Neural cell (in vitro differentiated cells): Measurements from ENCODE around the gene NUBP1. TPM values are rescaled to one million over a fixed set of nuclear protein-coding genes. Genes with fewer than 3 reads are reported as not detected.

ENCODE experiments used
- H2AFZ ChIP-seq: fragments of 200-600, 300-800 bp; sonication (generic), shearing (Covaris generic); 2 replicates; pipeline ENCODE4 v1.6.0; 2014; ENCODE audit warnings: low read depth, mild to moderate bottlenecking, antibody characterized with exemption, low read length, moderate library complexity
- H3F3A ChIP-seq: fragments of 200-600 bp; shearing (Covaris generic); 2 replicates; pipeline ENCODE4 v1.6.1; 2016; ENCODE audit warnings: mild to moderate bottlenecking, moderate library complexity, mixed read lengths, antibody characterized with exemption, low read length; ENCODE audit not compliant: insufficient read depth, poor library complexity, severe bottlenecking
- H3K27ac ChIP-seq: fragments of 200-600, 300-800 bp; sonication (generic), shearing (Covaris generic); 2 replicates; pipeline ENCODE4 v1.5.1; 2014; ENCODE audit warnings: mild to moderate bottlenecking, low read length, moderate library complexity
- H3K27me3 ChIP-seq: fragments of 300-800, 200-600 bp; sonication (generic), shearing (Covaris generic); 2 replicates; pipeline ENCODE4 v1.6.0; 2014; ENCODE audit warnings: mild to moderate bottlenecking, low read depth, low read length, moderate library complexity; ENCODE audit not compliant: insufficient read depth
- H3K36me3 ChIP-seq: fragments of 300-800, 200-600 bp; sonication (generic), shearing (Covaris generic); 2 replicates; pipeline ENCODE4 v1.5.1; 2014; ENCODE audit warnings: mild to moderate bottlenecking, antibody characterized with exemption, low read length, moderate library complexity; ENCODE audit not compliant: insufficient read depth
- H3K4me2 ChIP-seq: fragments of 300-800, 200-600 bp; sonication (generic), shearing (Covaris generic); 2 replicates; pipeline ENCODE4 v1.6.0; 2014; ENCODE audit warnings: mild to moderate bottlenecking, low read length
- H3K4me3 ChIP-seq: fragments of 300-800, 200-600 bp; sonication (generic), shearing (Covaris generic); 2 replicates; pipeline ENCODE4 v1.5.1; 2014; ENCODE audit warnings: mild to moderate bottlenecking, low read length, moderate library complexity
- H3K79me2 ChIP-seq: fragments of 200-600 bp; shearing (Covaris generic); replicated peaks from 2 replicates; pipeline ENCODE4 v1.6.0; 2014; ENCODE audit warnings: mild to moderate bottlenecking, low read length, moderate library complexity; ENCODE audit not compliant: insufficient read depth
- H3K9ac ChIP-seq: fragments of 300-800, 200-600 bp; sonication (generic), shearing (Covaris generic); 2 replicates; pipeline ENCODE4 v1.6.1; 2016; ENCODE audit warnings: mild to moderate bottlenecking, low read length, mixed read lengths
- H3K9me2 ChIP-seq: fragments of 200-600 bp; shearing (Covaris generic); 2 replicates; pipeline ENCODE4 v1.6.1; 2016; ENCODE audit warnings: mild to moderate bottlenecking, low read length, mixed read lengths; ENCODE audit not compliant: insufficient read depth
- H3K9me3 ChIP-seq: fragments of 200-600, 300-800 bp; sonication (generic), shearing (Covaris generic); 2 replicates; pipeline ENCODE4 v1.6.1; 2016; ENCODE audit warnings: mild to moderate bottlenecking, mixed run types, low read length, moderate library complexity, mixed read lengths
- H4K20me1 ChIP-seq: fragments of 200-600 bp; shearing (Covaris generic); 2 replicates; pipeline ENCODE4 v1.6.1; 2016; ENCODE audit warnings: mild to moderate bottlenecking, mixed run types; ENCODE audit not compliant: insufficient read depth
- EP300 ChIP-seq: fragments of 450-650 bp; conservative IDR thresholded peaks from 2 replicates; pipeline ENCODE4 v1.6.1; 2014; ENCODE audit warnings: antibody characterized with exemption, mild to moderate bottlenecking, moderate library complexity; ENCODE audit not compliant: poor library complexity, severe bottlenecking
- EZH2 ChIP-seq: fragments of 200-600, 300-800 bp; shearing (Covaris generic), sonication (generic); IDR thresholded peaks from 2 replicates; pipeline ENCODE4 v1.6.1; 2014; ENCODE audit warnings: antibody characterized with exemption, low read length, borderline replicate concordance, mild to moderate bottlenecking; ENCODE audit not compliant: insufficient read depth, poor library complexity, severe bottlenecking
- MXI1 ChIP-seq: fragments of 450-650 bp; conservative IDR thresholded peaks from 2 replicates; pipeline ENCODE4 v1.6.1; 2014; ENCODE audit warnings: antibody characterized with exemption, mild to moderate bottlenecking; ENCODE audit not compliant: poor library complexity, severe bottlenecking
- POLR2AphosphoS5 ChIP-seq: IDR thresholded peaks from 2 replicates; pipeline ENCODE4 v1.6.1; 2012
- RAD21 ChIP-seq: fragments of 450-650 bp; conservative IDR thresholded peaks from 2 replicates; pipeline ENCODE4 v1.6.1; 2014; ENCODE audit warnings: antibody characterized with exemption, mild to moderate bottlenecking, moderate library complexity
- SMC3 ChIP-seq: fragments of 450-650 bp; conservative IDR thresholded peaks from 2 replicates; pipeline ENCODE4 v1.6.1; 2014; ENCODE audit warnings: antibody characterized with exemption, mild to moderate bottlenecking, moderate library complexity; ENCODE audit not compliant: poor library complexity
- TAF1 ChIP-seq: IDR thresholded peaks from 2 replicates; pipeline ENCODE4 v1.6.1; 2012; ENCODE audit warnings: low read depth
- polyA plus RNA-seq: library from polyadenylated mRNA; depleted of rRNA; stranded (reverse); fragments of >200 nt; gene quantifications from 2 replicates; pipeline ENCODE4 v1.2.3, GENCODE V29; 2014
- TF ChIP-seq, protein P1 (sequence below): IDR thresholded peaks from 2 replicates; pipeline ENCODE4 v1.6.1; 2012; ENCODE audit warnings: borderline replicate concordance
- TF ChIP-seq, protein P2 (sequence below): fragments of 450-650 bp; IDR thresholded peaks from 2 replicates; pipeline ENCODE4 v1.5.1; 2014; ENCODE audit warnings: antibody characterized with exemption, mild to moderate bottlenecking, moderate library complexity; ENCODE audit not compliant: poor library complexity, severe bottlenecking

The NUBP1 gene
- polyA plus RNA-seq, 1 donor from 2014 or later, result 19.7 TPM

DNA sequence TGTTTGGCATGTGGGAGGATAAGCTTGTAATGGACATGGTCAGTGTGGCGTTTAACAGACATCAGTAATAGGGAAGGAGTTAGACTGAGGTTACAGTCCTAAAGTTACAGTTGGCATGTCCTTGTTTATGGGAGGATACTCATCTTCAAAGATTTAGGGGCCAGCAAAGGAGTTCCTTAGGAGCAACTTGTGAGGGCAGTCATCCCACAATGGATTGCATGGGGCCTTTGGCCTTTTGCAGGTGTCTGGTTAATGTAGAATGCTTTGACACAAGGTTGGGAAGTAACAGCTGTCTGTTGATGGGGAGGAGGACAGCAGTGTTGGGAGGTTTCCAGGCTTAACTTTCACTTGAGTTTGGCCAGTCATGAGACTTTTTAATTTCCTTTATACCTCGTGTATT, 2.2 kb downstream of the NUBP1 start:
- Histone ChIP-seq H3K27me3 (no peaks in the 10 kb centered on the region), H3K4me3 (no peak overlapping the region), H3K79me2 (no peaks in the 10 kb centered on the region)

DNA sequence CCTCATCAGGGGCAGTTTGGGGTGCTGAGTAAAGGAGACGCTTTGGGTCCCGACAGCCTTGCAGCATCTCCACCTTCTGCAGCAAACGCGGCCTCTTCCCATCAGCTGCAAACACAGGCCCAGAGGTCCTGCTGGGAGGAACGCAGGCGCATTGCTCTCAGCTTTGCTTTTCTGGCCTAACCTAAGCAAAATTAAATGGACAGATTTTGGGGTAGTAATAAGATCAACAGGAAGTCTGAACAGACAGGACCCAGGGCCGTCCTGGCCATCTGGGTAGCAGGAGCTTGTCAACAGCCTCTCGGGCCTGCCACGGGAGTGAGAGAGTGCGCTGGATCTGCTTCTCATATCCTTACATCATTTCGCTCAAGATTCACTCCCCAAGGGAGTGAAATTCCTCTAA, 7.2 kb downstream of the NUBP1 start:
- H3K9me3 ChIP-seq, result no peaks in the 10 kb centered on the region
- no peak overlapping the region for H3K4me2 ChIP-seq
- no peaks in the 10 kb centered on the region for H3K9me2 ChIP-seq
- no peaks in the 10 kb centered on the region for H3K79me2 ChIP-seq
- no peak overlapping the region for H2AFZ ChIP-seq
- TF ChIP-seq EZH2 (no peak), SMC3 (no peak), TAF1 (no peak), EP300 (no peak), RAD21 (no peak), MXI1 (no peak), POLR2AphosphoS5 (no peak)
- TF ChIP-seq, protein P1, sequence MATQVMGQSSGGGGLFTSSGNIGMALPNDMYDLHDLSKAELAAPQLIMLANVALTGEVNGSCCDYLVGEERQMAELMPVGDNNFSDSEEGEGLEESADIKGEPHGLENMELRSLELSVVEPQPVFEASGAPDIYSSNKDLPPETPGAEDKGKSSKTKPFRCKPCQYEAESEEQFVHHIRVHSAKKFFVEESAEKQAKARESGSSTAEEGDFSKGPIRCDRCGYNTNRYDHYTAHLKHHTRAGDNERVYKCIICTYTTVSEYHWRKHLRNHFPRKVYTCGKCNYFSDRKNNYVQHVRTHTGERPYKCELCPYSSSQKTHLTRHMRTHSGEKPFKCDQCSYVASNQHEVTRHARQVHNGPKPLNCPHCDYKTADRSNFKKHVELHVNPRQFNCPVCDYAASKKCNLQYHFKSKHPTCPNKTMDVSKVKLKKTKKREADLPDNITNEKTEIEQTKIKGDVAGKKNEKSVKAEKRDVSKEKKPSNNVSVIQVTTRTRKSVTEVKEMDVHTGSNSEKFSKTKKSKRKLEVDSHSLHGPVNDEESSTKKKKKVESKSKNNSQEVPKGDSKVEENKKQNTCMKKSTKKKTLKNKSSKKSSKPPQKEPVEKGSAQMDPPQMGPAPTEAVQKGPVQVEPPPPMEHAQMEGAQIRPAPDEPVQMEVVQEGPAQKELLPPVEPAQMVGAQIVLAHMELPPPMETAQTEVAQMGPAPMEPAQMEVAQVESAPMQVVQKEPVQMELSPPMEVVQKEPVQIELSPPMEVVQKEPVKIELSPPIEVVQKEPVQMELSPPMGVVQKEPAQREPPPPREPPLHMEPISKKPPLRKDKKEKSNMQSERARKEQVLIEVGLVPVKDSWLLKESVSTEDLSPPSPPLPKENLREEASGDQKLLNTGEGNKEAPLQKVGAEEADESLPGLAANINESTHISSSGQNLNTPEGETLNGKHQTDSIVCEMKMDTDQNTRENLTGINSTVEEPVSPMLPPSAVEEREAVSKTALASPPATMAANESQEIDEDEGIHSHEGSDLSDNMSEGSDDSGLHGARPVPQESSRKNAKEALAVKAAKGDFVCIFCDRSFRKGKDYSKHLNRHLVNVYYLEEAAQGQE, result no peak
- H3K4me3 ChIP-seq, result no peak overlapping the region
- no peak overlapping the region for H3K9ac ChIP-seq
- H3F3A ChIP-seq, result no peaks in the 10 kb centered on the region
- H3K36me3 ChIP-seq, result no peaks in the 10 kb centered on the region
- H3K27ac ChIP-seq, result no peak overlapping the region
- no peaks in the 10 kb centered on the region for H4K20me1 ChIP-seq
- H3K27me3 ChIP-seq, result no peaks in the 10 kb centered on the region

More for the DNA sequence above, 2.2 kb downstream of the NUBP1 start:
- TF ChIP-seq EP300 (no peak), MXI1 (no peak), POLR2AphosphoS5 (no peak), EZH2 (no peak), SMC3 (no peak), RAD21 (no peak), TAF1 (no peak)
- TF ChIP-seq, protein P2, sequence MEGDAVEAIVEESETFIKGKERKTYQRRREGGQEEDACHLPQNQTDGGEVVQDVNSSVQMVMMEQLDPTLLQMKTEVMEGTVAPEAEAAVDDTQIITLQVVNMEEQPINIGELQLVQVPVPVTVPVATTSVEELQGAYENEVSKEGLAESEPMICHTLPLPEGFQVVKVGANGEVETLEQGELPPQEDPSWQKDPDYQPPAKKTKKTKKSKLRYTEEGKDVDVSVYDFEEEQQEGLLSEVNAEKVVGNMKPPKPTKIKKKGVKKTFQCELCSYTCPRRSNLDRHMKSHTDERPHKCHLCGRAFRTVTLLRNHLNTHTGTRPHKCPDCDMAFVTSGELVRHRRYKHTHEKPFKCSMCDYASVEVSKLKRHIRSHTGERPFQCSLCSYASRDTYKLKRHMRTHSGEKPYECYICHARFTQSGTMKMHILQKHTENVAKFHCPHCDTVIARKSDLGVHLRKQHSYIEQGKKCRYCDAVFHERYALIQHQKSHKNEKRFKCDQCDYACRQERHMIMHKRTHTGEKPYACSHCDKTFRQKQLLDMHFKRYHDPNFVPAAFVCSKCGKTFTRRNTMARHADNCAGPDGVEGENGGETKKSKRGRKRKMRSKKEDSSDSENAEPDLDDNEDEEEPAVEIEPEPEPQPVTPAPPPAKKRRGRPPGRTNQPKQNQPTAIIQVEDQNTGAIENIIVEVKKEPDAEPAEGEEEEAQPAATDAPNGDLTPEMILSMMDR, result no peak
- TF ChIP-seq, protein P1, result no peak
- Histone ChIP-seq H4K20me1 (no peaks in the 10 kb centered on the region), H2AFZ (no peak overlapping the region), H3K27ac (no peak overlapping the region), H3K9me3 (no peaks in the 10 kb centered on the region), H3K4me2 (no peak overlapping the region), H3K36me3 (no peaks in the 10 kb centered on the region), H3K9ac (no peak overlapping the region), H3K9me2 (no peaks in the 10 kb centered on the region), H3F3A (peaks cover 2% of the 10 kb centered on the region)
